ENCODE measurements around the gene CFP. TPM values are rescaled to one million over a fixed set of nuclear protein-coding genes. Genes with fewer than 3 reads are reported as not detected.
A peak's percentile ranks its signal among the peaks of the same experiment; 100 is the strongest.

CFP gene
- polyA plus RNA-seq, 1 donor from 2014 or later = 4.8 TPM

- TF ChIP-seq CTCF (IDR thresholded peaks at IDR 0.05; ENCODE audit: poor library complexity, severe bottlenecking) (no peak), POLR2AphosphoS5 (IDR thresholded peaks at IDR 0.05) (no peak), MXI1 (conservative IDR thresholded peaks at IDR 0.05; ENCODE audit: poor library complexity, severe bottlenecking) (no peak), REST (IDR thresholded peaks at IDR 0.05; ENCODE audit: borderline replicate concordance) (no peak), EP300 (conservative IDR thresholded peaks at IDR 0.05; ENCODE audit: poor library complexity, severe bottlenecking) (no peak), RAD21 (conservative IDR thresholded peaks at IDR 0.05) (no peak)
- no peak overlapping the region for H2AFZ ChIP-seq (ENCODE audit: low read depth, low read length)
These were observed 4.4 kb downstream of the CFP start for GRCh38 chrX:47625365-47625764.

GRCh38 chrX:47623540-47624027 lies 6.1 kb downstream of the CFP start:
- Histone ChIP-seq H3K9me3 (ENCODE audit: low read length) (no peaks in the 10 kb centered on the region), H3F3A (ENCODE audit: insufficient read depth, low read length, poor library complexity, severe bottlenecking) (no peaks in the 10 kb centered on the region), H2AFZ (ENCODE audit: low read depth, low read length) (no peak overlapping the region), H3K79me2 (replicated peaks; ENCODE audit: insufficient read depth, low read length) (no peaks in the 10 kb centered on the region), H3K9me2 (ENCODE audit: insufficient read depth, low read length) (no peaks in the 10 kb centered on the region), H3K27ac (ENCODE audit: low read length) (peak overlapping the region; percentile 12), H3K4me2 (ENCODE audit: low read length) (no peak overlapping the region), H3K36me3 (ENCODE audit: insufficient read depth, low read length) (no peaks in the 10 kb centered on the region), H4K20me1 (ENCODE audit: insufficient read depth) (no peaks in the 10 kb centered on the region), H3K27me3 (ENCODE audit: insufficient read depth, low read depth, low read length) (no peaks in the 10 kb centered on the region), H3K4me3 (ENCODE audit: low read length) (peak overlapping the region; percentile 60), H3K9ac (ENCODE audit: low read length) (peak overlapping the region; percentile 46)
- TF ChIP-seq EP300 (conservative IDR thresholded peaks at IDR 0.05; ENCODE audit: poor library complexity, severe bottlenecking) (no peak), RAD21 (conservative IDR thresholded peaks at IDR 0.05) (peak; percentile 15), MXI1 (conservative IDR thresholded peaks at IDR 0.05; ENCODE audit: poor library complexity, severe bottlenecking) (no peak), TAF1 (IDR thresholded peaks at IDR 0.05; ENCODE audit: low read depth) (no peak)

More at GRCh38 chrX:47625365-47625764, 4.4 kb downstream of the CFP start:
- no peak overlapping the region for H3K27ac ChIP-seq (ENCODE audit: low read length)
- no peaks in the 10 kb centered on the region for H4K20me1 ChIP-seq (ENCODE audit: insufficient read depth)
- H3K4me3 ChIP-seq (ENCODE audit: low read length) = no peak overlapping the region
- no peak overlapping the region for H3K9ac ChIP-seq (ENCODE audit: low read length)
- no peaks in the 10 kb centered on the region for H3F3A ChIP-seq (ENCODE audit: insufficient read depth, low read length, poor library complexity, severe bottlenecking)
- no peaks in the 10 kb centered on the region for H3K9me3 ChIP-seq (ENCODE audit: low read length)
- no peak overlapping the region for H3K4me2 ChIP-seq (ENCODE audit: low read length)
- H3K79me2 ChIP-seq (replicated peaks; ENCODE audit: insufficient read depth, low read length) = no peaks in the 10 kb centered on the region
- H3K27me3 ChIP-seq (ENCODE audit: insufficient read depth, low read depth, low read length) = no peaks in the 10 kb centered on the region
- no peaks in the 10 kb centered on the region for H3K36me3 ChIP-seq (ENCODE audit: insufficient read depth, low read length)
- no peaks in the 10 kb centered on the region for H3K9me2 ChIP-seq (ENCODE audit: insufficient read depth, low read length)

- no peaks in the 10 kb centered on the region for H3F3A ChIP-seq (ENCODE audit: insufficient read depth, low read length, poor library complexity, severe bottlenecking)
- no peaks in the 10 kb centered on the region for H3K9me2 ChIP-seq (ENCODE audit: insufficient read depth, low read length)
- H3K27me3 ChIP-seq (ENCODE audit: insufficient read depth, low read depth, low read length) = no peaks in the 10 kb centered on the region
- H3K27ac ChIP-seq (ENCODE audit: low read length) = no peak overlapping the region
- no peaks in the 10 kb centered on the region for H3K79me2 ChIP-seq (replicated peaks; ENCODE audit: insufficient read depth, low read length)
- no peak overlapping the region for H2AFZ ChIP-seq (ENCODE audit: low read depth, low read length)
- no peaks in the 10 kb centered on the region for H3K36me3 ChIP-seq (ENCODE audit: insufficient read depth, low read length)
- no peak overlapping the region for H3K9ac ChIP-seq (ENCODE audit: low read length)
- TF ChIP-seq POLR2AphosphoS5 (IDR thresholded peaks at IDR 0.05) (no peak), EP300 (conservative IDR thresholded peaks at IDR 0.05; ENCODE audit: poor library complexity, severe bottlenecking) (no peak), SMC3 (conservative IDR thresholded peaks at IDR 0.05; ENCODE audit: poor library complexity) (no peak), MXI1 (conservative IDR thresholded peaks at IDR 0.05; ENCODE audit: poor library complexity, severe bottlenecking) (no peak), RAD21 (conservative IDR thresholded peaks at IDR 0.05) (no peak), CTCF (IDR thresholded peaks at IDR 0.05; ENCODE audit: poor library complexity, severe bottlenecking) (no peak), TAF1 (IDR thresholded peaks at IDR 0.05; ENCODE audit: low read depth) (no peak), REST (IDR thresholded peaks at IDR 0.05; ENCODE audit: borderline replicate concordance) (no peak), EZH2 (IDR thresholded peaks at IDR 0.05; ENCODE audit: borderline replicate concordance, insufficient read depth, low read length, poor library complexity, severe bottlenecking) (no peak)
- H4K20me1 ChIP-seq (ENCODE audit: insufficient read depth) = no peaks in the 10 kb centered on the region
- no peak overlapping the region for H3K4me3 ChIP-seq (ENCODE audit: low read length)
- H3K4me2 ChIP-seq (ENCODE audit: low read length) = no peak overlapping the region
- H3K9me3 ChIP-seq (ENCODE audit: low read length) = no peaks in the 10 kb centered on the region
These were observed 7.9 kb downstream of the CFP start for GRCh38 chrX:47621851-47622250.
